HG02571 (cell line): Measurements from ENCODE around the gene GNL3L.
"Not testable (repeated sequence)": the region's sequence is repeated elsewhere in the genome, so short reads cannot be mapped to it uniquely, and the experiment has no call there.

Source experiments
- ATAC-seq: cut with Tn5 transposase; IDR thresholded peaks from one replicate; pipeline ENCODE4 v1.9.1; 2021; ENCODE audit warnings: mild to moderate bottlenecking, moderate library complexity; ENCODE audit not compliant: unreplicated experiment

The GNL3L gene

DNA sequence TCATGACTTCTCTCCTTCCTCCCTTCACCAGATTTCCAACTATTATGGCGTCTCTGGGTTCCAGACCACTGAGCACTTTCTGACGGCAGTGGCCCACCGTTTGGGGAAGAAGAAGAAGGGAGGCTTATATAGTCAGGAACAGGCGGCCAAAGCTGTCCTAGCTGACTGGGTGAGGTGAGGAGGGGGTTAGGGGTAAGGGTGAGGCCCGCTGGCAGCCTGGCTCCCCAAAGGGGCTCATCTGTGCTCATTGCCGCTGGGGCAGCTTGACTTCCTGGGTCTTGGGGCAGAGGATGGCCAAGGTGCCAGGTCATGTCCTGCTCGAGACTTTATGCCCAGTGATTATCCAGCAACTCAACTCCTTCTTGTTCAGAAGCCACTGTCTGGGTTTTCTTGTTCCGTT, 21.8 kb downstream of the GNL3L start:
- no peak for ATAC-seq

DNA sequence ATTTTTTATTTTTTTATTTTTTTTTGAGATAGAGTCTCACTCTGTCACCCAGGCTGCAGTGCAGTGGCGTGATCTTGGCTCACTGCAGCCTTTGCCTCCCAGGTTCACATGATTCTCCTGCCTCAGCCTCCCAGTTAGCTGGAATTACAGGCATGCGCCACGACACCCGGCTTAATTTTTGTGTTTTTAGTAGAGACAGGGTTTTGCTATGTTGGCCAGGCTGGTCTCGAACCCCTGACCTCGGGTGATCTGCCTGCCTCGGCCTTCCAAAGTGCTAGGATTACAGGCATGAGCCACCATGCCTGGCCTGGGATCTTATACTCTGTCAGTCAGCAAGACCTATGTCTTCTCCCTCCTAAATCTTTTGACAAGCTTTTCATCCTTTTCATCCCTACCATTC, 25.0 kb downstream of the GNL3L start:
- ATAC-seq: not testable (repeated sequence)

DNA sequence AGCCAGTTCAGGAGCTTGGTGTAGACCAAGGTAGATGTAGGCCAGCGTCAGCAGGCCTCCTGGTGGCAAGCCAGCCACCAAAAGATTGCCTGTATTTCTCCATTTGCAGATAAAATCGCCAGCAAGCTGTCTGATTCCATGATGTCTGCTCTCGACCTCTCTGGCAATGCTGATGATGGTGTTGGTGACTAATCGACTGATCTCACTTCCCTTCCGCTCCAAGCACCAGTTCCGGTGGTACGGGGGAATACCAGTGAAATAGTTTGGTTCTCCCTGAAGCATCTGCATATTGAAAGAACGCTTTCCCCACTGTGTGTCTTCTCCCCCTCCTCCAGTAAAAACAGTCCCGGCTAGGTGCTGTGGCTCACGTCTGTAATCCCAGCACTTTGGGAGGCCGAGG, 30.4 kb downstream of the GNL3L start:
- no peak for ATAC-seq

DNA sequence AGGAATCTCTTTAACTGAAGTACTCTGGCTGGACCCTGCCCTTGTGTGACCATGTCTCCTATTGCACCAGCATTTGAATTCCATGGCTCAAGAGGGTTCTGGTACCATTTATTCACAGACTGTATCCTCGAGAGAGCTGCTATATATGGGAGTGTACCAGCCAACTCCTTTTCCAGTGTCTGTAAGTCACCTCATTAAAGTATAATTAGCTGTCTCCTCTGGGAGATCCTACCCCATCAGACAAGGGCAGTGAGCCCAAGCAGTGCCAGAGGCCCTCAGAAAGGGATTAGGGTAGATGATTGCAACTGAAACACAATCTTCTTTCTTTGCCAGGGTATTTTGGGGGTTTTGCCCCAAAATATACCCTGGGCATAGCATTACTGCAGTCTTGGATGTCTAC, 31.6 kb downstream of the GNL3L start:
- no peak for ATAC-seq

DNA sequence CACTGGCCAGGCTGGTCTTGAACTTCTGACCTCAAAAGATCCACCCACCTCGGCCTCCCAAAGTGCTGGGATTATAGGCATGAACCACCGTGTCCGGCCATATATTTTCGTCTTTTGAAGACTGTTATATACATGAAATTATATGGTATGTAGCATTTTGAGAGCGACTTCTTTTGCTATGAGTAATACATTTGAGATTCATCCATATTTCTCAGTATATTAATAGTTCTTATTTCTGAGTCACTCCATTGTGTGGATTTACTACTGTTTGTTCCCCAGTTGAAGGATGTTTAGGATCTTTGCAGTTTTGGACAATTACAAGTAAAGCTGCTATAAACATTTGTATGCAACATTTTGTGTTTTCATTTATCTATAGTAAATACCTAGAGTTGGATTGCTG, 34.9 kb downstream of the GNL3L start:
- ATAC-seq: no peak

DNA sequence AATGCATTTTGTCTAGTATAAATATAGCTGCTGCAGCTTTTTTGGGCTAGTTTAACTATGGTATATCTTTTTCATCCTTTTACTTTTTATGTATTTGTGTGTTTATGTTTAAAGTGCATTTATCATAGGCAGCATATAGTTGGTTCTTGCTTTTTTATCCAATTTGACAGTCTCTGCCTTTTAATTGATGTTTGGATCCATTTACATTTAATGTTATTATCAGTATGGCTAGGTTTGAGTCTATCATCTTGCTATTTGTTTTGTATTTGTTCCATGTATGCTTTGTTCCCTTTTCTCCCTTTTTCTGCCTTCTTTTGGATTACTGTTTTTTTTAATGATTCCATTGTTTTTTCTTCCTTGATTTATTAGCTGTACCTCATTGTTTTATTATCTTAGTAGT, 40.3 kb downstream of the GNL3L start:
- no peak for ATAC-seq

DNA sequence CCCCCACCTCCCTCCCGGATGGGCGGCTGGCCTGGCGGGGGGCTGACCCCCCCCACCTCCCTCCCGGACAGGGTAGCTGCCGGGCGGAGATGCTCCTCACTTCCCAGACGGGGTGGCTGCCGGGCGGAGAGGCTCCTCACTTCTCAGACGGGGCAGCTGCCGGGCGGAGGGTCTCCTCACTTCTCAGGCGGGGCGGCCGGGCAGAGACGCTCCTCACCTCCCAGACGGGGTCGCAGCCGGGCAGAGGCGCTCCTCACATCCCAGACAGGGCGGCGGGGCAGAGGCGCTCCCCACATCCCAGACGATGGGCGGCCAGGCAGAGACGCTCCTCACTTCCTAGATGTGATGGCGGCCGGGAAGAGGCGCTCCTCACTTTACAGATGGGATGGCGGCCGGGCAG, 42.6 kb downstream of the GNL3L start:
- not testable (repeated sequence) for ATAC-seq

DNA sequence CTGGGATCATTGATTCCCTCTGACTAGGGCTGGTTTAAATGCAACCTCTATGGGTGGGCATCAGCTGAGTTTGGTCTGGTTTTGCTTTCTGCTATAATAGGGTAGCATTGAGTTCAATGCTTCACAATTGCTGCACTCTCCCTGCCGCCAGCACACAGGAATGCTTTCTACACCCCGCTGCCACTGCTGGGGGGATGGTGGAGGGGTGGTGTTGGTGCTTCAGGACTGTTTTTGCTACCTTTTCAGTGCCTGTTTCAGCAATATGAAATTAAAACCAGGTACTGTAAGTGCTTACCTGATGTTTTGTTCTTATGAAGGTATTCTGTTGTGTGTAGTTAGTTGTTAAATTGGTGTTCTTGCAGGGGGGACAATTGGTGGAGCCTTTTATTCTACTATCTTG, 67.7 kb downstream of the GNL3L start:
- no peak for ATAC-seq

DNA sequence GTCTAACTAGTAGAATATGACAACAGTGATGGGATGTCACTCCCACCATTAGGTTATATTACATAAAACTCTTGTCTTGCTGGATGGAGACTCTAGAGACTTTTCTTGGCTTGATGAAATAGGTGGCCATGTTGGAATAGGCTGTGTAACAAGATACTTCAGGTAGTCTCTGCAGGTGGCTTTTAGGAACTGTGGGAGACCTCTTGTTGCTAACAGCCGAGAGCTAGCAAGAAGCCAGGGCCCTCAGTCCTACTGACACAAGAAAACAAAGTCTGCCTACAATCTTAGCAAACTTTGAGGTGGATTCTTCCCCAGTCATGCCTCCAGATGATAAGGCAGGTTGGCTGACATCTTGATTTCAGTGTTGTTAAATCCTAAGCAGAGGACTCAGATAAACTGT, 72.5 kb downstream of the GNL3L start:
- no peak for ATAC-seq
